LNCAP (cell line): ENCODE data around the gene UBE2J2.

Experiments
- CTCF ChIP-seq: fragments of 450-650 bp; IDR thresholded peaks from 2 replicates; pipeline ENCODE4 v1.5.1; 2017; ENCODE audit warnings: mild to moderate bottlenecking

Gene UBE2J2

GRCh38 chr1:1259951-1260600, 13.6 kb downstream of the UBE2J2 start:
- no peak for TF ChIP-seq CTCF

GRCh38 chr1:1259540-1259939, 14.1 kb downstream of the UBE2J2 start:
- no peak for TF ChIP-seq CTCF

GRCh38 chr1:1259119-1259488, 14.6 kb downstream of the UBE2J2 start:
- TF ChIP-seq CTCF, result no peak

- TF ChIP-seq CTCF, result no peak
Measured at GRCh38 chr1:1256956-1257871, 16.4 kb downstream of the UBE2J2 start.

GRCh38 chr1:1255611-1256010, 18.0 kb downstream of the UBE2J2 start:
- TF ChIP-seq CTCF, result no peak

GRCh38 chr1:1255078-1255477, 18.6 kb downstream of the UBE2J2 start:
- TF ChIP-seq CTCF, result no peak

GRCh38 chr1:1254667-1254998, 19.0 kb downstream of the UBE2J2 start:
- TF ChIP-seq CTCF, result no peak
